ENCODE results near the gene BCAP29. TPM values are rescaled to one million over a fixed set of nuclear protein-coding genes. Genes with fewer than 3 reads are reported as not detected.
"Not testable (repeated sequence)": the region's sequence is repeated elsewhere in the genome, so short reads cannot be mapped to it uniquely, and the experiment has no call there.

Gene BCAP29, protein sequence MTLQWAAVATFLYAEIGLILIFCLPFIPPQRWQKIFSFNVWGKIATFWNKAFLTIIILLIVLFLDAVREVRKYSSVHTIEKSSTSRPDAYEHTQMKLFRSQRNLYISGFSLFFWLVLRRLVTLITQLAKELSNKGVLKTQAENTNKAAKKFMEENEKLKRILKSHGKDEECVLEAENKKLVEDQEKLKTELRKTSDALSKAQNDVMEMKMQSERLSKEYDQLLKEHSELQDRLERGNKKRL
- total RNA-seq (ENCODE audit: low replicate concordance) = 23.0 and 33.9 TPM in 2 replicates
- long read RNA-seq, full-length matches to known transcripts = 56 of 73 reads
- long read RNA-seq, partial matches to known transcripts = 9 of 73 reads
- long read RNA-seq, other reads (novel, unspliced or antisense) = 8 of 73 reads

DNA sequence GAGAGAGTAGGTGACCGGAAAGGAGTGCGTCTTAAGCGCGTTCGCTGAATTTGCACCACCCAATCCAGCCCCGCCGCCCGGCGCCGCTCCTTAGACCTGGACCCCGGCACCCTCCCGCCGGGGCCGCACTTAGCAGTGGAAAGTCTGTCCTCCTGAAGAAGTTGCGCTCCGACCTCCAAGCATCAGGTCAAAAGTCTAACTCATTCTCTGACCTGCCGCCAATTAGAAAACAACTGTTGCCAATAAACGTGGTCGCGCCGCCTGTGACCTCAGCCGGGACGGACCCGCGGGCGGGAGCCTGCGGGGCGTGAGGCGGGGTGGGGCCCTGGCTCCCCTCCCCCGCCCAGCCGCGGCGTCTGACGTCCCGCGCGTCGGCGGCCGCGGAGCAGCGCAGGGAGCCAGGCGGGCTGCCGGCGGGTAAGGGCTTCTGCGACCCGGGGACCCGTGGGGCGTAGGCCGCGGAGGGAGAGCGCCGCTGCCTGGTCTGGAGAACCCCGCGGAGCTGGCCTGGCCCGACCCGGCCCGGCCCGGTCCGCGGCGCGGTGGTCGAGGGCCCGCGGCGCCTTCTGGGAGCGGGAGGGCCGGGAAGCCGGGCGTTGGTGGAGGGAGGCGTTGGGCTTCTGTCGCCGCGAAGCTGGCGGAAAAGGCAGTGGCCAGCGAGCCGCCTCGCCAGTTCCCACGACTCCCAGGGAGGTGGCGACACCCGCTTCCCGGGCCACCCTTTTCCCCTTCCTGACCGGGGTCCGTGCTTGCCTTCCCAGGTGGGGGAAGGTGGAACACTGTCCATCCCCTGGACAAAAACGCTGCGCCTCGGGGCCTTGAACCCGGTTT, at the start of gene BCAP29:
Gene BCAP29, plus strand, starts transcription at position 362 of the 831 bp plus-strand sequence. CDS start 527 bp downstream, outside the sequence.
- TF ChIP-seq, protein P1, sequence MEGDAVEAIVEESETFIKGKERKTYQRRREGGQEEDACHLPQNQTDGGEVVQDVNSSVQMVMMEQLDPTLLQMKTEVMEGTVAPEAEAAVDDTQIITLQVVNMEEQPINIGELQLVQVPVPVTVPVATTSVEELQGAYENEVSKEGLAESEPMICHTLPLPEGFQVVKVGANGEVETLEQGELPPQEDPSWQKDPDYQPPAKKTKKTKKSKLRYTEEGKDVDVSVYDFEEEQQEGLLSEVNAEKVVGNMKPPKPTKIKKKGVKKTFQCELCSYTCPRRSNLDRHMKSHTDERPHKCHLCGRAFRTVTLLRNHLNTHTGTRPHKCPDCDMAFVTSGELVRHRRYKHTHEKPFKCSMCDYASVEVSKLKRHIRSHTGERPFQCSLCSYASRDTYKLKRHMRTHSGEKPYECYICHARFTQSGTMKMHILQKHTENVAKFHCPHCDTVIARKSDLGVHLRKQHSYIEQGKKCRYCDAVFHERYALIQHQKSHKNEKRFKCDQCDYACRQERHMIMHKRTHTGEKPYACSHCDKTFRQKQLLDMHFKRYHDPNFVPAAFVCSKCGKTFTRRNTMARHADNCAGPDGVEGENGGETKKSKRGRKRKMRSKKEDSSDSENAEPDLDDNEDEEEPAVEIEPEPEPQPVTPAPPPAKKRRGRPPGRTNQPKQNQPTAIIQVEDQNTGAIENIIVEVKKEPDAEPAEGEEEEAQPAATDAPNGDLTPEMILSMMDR (conservative IDR thresholded peaks at IDR 0.05) = peak; percentile 50
- H3K4me1 Mint-ChIP-seq (ENCODE audit: unreplicated experiment) = peaks cover 11% of the 10 kb centered on the region
- H3K27me3 Mint-ChIP-seq = no peaks in the 10 kb centered on the region
- H3K27ac Mint-ChIP-seq = peak within 1 kb of the TSS; percentile 88
- peak within 1 kb of the TSS; percentile 92 for H3K4me3 Mint-ChIP-seq
- peaks cover 6% of the 10 kb centered on the region for H3K36me3 Mint-ChIP-seq
- DNase-seq (ENCODE audit: extremely low spot score, unreplicated experiment) = peak; percentile 78
- peaks cover under 1% of the 10 kb centered on the region for H3K9me3 Mint-ChIP-seq

DNA sequence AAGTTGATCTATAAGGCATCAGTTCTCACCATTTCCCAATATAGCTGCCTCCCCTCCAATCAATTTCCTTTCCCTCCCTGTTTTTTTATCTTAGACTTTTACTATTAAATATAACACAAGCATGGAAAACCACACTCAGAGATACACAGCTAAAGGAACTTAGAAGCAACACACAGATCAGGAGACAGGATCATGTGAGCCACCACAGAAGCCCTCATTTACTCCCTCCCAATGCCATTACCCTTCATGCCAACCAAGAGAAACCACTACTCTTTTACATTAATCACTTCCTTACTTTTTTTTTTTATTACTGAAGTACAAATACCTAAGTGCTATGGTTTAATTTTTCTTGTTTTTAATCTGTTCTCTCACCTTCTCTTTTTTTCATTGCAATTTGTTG, 49.3 kb upstream of the BCAP29 start:
- TF ChIP-seq, protein P1 (conservative IDR thresholded peaks at IDR 0.05) = no peak
- Mint-ChIP-seq H3K36me3 (peaks cover 32% of the 10 kb centered on the region), H3K9me3 (peaks cover 14% of the 10 kb centered on the region), H3K27ac (no peak overlapping the region), H3K4me1 (ENCODE audit: unreplicated experiment) (no peaks in the 10 kb centered on the region), H3K27me3 (no peaks in the 10 kb centered on the region), H3K4me3 (no peak overlapping the region)
- DNase-seq (ENCODE audit: extremely low spot score, unreplicated experiment) = no peak

DNA sequence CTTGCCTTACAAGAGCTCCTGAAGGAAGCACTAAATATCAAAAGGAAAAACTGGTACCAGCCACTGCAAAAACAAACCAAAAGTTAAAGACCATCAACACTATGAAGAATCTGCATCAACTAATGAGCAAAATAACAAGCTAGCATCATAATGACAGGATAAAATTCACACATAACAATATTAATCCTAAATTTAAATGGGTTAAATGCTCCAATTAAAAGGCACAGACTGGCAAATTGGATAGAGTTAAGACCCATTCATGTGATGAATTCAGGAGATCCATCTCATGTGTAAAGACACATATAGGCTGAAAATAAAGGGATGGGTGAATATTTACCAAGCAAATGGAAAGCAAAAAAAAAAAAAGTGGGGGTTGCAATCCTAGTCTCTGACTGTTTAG, 45.9 kb upstream of the BCAP29 start:
- no peak overlapping the region for H3K4me3 Mint-ChIP-seq
- H3K36me3 Mint-ChIP-seq = peaks cover 37% of the 10 kb centered on the region
- no peak for DNase-seq (ENCODE audit: extremely low spot score, unreplicated experiment)
- no peaks in the 10 kb centered on the region for H3K4me1 Mint-ChIP-seq (ENCODE audit: unreplicated experiment)
- TF ChIP-seq, protein P1 (conservative IDR thresholded peaks at IDR 0.05) = no peak
- no peaks in the 10 kb centered on the region for H3K27me3 Mint-ChIP-seq
- peaks cover 14% of the 10 kb centered on the region for H3K9me3 Mint-ChIP-seq
- no peak overlapping the region for H3K27ac Mint-ChIP-seq

DNA sequence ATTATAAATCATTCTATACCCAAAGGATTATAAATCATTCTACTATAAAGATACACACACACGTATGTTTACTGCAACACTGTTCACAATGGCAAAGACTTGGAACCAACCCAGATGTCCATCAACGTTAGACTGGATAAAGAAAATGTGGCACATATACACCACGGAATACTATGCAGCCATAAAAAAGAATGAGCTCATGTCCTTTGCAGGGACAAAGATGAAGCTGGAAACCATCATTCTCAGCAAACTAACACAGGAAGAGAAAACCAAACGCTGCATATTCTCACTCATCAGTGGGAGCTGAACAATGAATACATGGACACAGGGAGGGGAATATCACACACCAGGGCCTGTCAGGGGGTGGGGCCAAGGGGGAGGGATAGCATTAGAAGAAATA, 42.8 kb upstream of the BCAP29 start:
- not testable (repeated sequence) for DNase-seq (ENCODE audit: extremely low spot score, unreplicated experiment); H3K27me3 Mint-ChIP-seq; H3K4me1 Mint-ChIP-seq (ENCODE audit: unreplicated experiment); H3K4me3 Mint-ChIP-seq; H3K27ac Mint-ChIP-seq
- Mint-ChIP-seq H3K36me3 (peaks cover 38% of the 10 kb centered on the region), H3K9me3 (peaks cover 14% of the 10 kb centered on the region)

DNA sequence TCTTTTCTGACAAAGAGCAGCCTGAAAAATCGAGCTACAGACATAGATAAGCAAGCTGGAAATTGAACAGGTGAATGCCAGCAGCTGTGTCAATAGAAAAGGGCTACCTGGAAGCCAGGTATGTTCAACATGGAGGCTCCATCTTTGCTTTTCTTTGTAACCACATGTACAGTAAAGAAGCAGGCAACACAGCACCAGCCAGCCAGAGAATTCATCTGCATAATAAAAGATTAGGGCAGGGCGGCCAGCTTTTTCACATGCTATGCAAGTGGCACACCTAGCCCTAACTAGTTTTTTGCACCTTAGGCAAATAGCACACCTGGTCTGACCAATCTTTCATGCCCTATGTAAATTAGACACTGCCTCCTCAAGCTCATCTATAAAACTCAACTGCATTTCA, 42.0 kb upstream of the BCAP29 start:
- peaks cover 14% of the 10 kb centered on the region for H3K9me3 Mint-ChIP-seq
- H3K27ac Mint-ChIP-seq = no peak overlapping the region

More for the DNA sequence above, 42.0 kb upstream of the BCAP29 start:
- TF ChIP-seq, protein P1 (conservative IDR thresholded peaks at IDR 0.05) = no peak
- Mint-ChIP-seq H3K27me3 (no peaks in the 10 kb centered on the region), H3K36me3 (peaks cover 42% of the 10 kb centered on the region), H3K4me1 (ENCODE audit: unreplicated experiment) (no peaks in the 10 kb centered on the region), H3K4me3 (no peak overlapping the region)
- no peak for DNase-seq (ENCODE audit: extremely low spot score, unreplicated experiment)

Measured in type B pancreatic cell (in vitro differentiated cells).